Psoas muscle (tissue), 8 donors: ENCODE measurements around the gene GCAT. TPM values are rescaled to one million over a fixed set of nuclear protein-coding genes. Genes with fewer than 3 reads are reported as not detected.

ENCODE experiments used
- ATAC-seq, 4 donors: fragments of 200-7000 bp; cut with Tn5 transposase; one replicate each; pipeline ENCODE4 v1.9.1; 2020; ENCODE audit warnings: moderate library complexity in 3 of 4, mild to moderate bottlenecking in 2 of 4
- DNase-seq, 2 donors: peaks; one replicate each; pipeline ENCODE4 v3.0.0-alpha.2; 2020
- H3K27ac ChIP-seq: fragments of 200-600 bp; one replicate; pipeline ENCODE4 v1.8.0; 2022
- H3K27me3 ChIP-seq, 3 donors: fragments of 200-600 bp in 1 of 3; one replicate each; pipeline versions ENCODE4 v1.6.1 to v1.8.0; 2013 to 2022; ENCODE audit warnings: low read length in 2 of 3, mild to moderate bottlenecking in 2 of 3, moderate library complexity in 1 of 3; ENCODE audit not compliant: insufficient read depth in 3 of 3
- H3K36me3 ChIP-seq, 2 donors: fragments of 200-600 bp in 1 of 2; one replicate each; pipeline versions ENCODE4 v1.6.1 to v1.8.0; 2013 to 2022; ENCODE audit warnings: low read depth in 1 of 2, mild to moderate bottlenecking in 1 of 2, moderate library complexity in 1 of 2; ENCODE audit not compliant: insufficient read depth in 1 of 2
- H3K4me1 ChIP-seq: fragments of 200-600 bp; one replicate; pipeline ENCODE4 v1.8.0; 2022
- H3K4me3 ChIP-seq: fragments of 200-600 bp; one replicate; pipeline ENCODE4 v1.8.0; 2022; ENCODE audit warnings: mild to moderate bottlenecking
- H3K9me3 ChIP-seq: fragments of 200-600 bp; one replicate; pipeline ENCODE4 v1.8.0; 2022
- CTCF ChIP-seq: fragments of 200-600 bp; IDR thresholded peaks from one replicate; pipeline ENCODE4 v1.8.0; 2022; ENCODE audit warnings: antibody characterized with exemption
- WGBS, 3 donors: extraction: QIAGEN DNeasy Blood & Tissue Kit; methylation state at CpG; one replicate each; pipeline versions ENCODE4 v1.1.6 to v1.1.7; 2013; 5-methylcytosine and 5-hydroxymethylcytosine counted together
- intact Hi-C, 2 donors: fragments of 100-400 bp; cut with DNase I; formaldehyde crosslinking; loops; one replicate each; pipeline versions ENCODE4 v1.11.0 to v1.14.2; 2022
- polyA plus RNA-seq, 3 donors: library from polyadenylated mRNA; stranded (reverse); fragments of 200-250 nt; gene quantifications; one replicate each; pipeline ENCODE4 v1.2.3, GENCODE V29; 2013
- total RNA-seq, 4 donors: library from RNA; stranded (reverse); fragmentation: NEBNext Ultra II Directional in 2 of 4; extraction: Animal tissue kit (Norgen Biotek cat#: 25700) in 2 of 4; gene quantifications; one replicate each; pipeline versions ENCODE4 v1.2.1 to v1.2.4, GENCODE V29; 2021 to 2023
- donor health status: healthy with polysubstance abuse.
- donor health status: DM: no; HTN: no; CAD: no; lungs with moderate emphysema.
- donor health status: Bipolar disorder and iron deficiency.
- donor health status: healthy.
- donor health status: DM: yes; HTN: yes; CAD: no.
- donor health status: DM: no; HTN: no; CAD: no.
- donor health status: DM: no; HTN: no; CAD: no.
- donor health status: DM: yes; HTN: yes; CAD: no.

The GCAT gene
- total and polyA plus RNA-seq, 7 donors = 5.4 to 19.2 (median 8.3) TPM

- H3K27ac ChIP-seq = no peak overlapping the region
- ATAC-seq (peak; percentile 9 to 49 (median 44)), DNase-seq (peak; percentile 43 to 71)
- H3K36me3 ChIP-seq = peaks cover 0 to 19% of the 10 kb centered on the region in 2 donors
- no peaks in the 10 kb centered on the region for H3K27me3 ChIP-seq
- H3K4me3 ChIP-seq = no peak overlapping the region
- intact Hi-C loops = no loop called here
- WGBS, 3 donors = 28 to 39% (median 33%) methylated on average over 11 of the region's 11 CpGs
- H3K9me3 ChIP-seq = no peaks in the 10 kb centered on the region
- no peak for TF ChIP-seq CTCF
- peaks cover 6% of the 10 kb centered on the region for H3K4me1 ChIP-seq
Measured at GRCh38 chr22:37777122-37777687, 30.5 kb upstream of the GCAT start.

GRCh38 chr22:37778370-37779009, 29.2 kb upstream of the GCAT start:
- Histone ChIP-seq H3K36me3 (peaks cover 0 to 7% of the 10 kb centered on the region in 2 donors), H3K4me3 (no peak overlapping the region), H3K27me3 (peaks cover 0 to 2% (median 0%) of the 10 kb centered on the region in 3 donors), H3K4me1 (peaks cover 6% of the 10 kb centered on the region), H3K9me3 (no peaks in the 10 kb centered on the region), H3K27ac (no peak overlapping the region)
- no peak for DNase-seq
- WGBS, 3 donors = 81 to 86% (median 85%) methylated on average over 10 of the region's 10 CpGs
- ATAC-seq = no peak
- TF ChIP-seq CTCF = no peak
- intact Hi-C loops = no loop called here

GRCh38 chr22:37781434-37782059, 26.2 kb upstream of the GCAT start:
- Histone ChIP-seq H3K27ac (no peak overlapping the region), H3K4me3 (no peak overlapping the region), H3K36me3 (no peaks in the 10 kb centered on the region), H3K9me3 (no peaks in the 10 kb centered on the region), H3K27me3 (peaks cover 0 to 17% (median 4%) of the 10 kb centered on the region in 3 donors), H3K4me1 (peaks cover 6% of the 10 kb centered on the region)
- TF ChIP-seq CTCF = no peak
- ATAC-seq = peak; percentile 13 to 28 (median 20)
- WGBS, 3 donors = 44 to 59% (median 47%) methylated on average over 13 of the region's 13 CpGs
- intact Hi-C loops = no loop called here
- DNase-seq = no peak

GRCh38 chr22:37782340-37783168, 25.2 kb upstream of the GCAT start:
- no peak for DNase-seq
- H3K27ac ChIP-seq = no peak overlapping the region
- ATAC-seq = peak in 3 of 4 donors; percentile 7 to 31 (median 14)
- H3K36me3 ChIP-seq = no peaks in the 10 kb centered on the region
- WGBS, 3 donors = 46 to 54% (median 50%) methylated on average over 18 of the region's 18 CpGs
- H3K4me3 ChIP-seq = no peak overlapping the region
- intact Hi-C loops = no loop called here
- H3K27me3 ChIP-seq = peaks cover 0 to 17% (median 4%) of the 10 kb centered on the region in 3 donors
- no peaks in the 10 kb centered on the region for H3K4me1 ChIP-seq
- H3K9me3 ChIP-seq = no peaks in the 10 kb centered on the region
- TF ChIP-seq CTCF = no peak
